Thoracic aorta (tissue), 2 donors: ENCODE data around the gene CDK2. TPM values are rescaled to one million over a fixed set of nuclear protein-coding genes. Genes with fewer than 3 reads are reported as not detected.

ENCODE experiments used
- ATAC-seq: fragments of 150-250 bp; one replicate; pipeline ENCODE4 v1.8.0; 2017; ENCODE audit warnings: low read depth; ENCODE audit not compliant: insufficient number of reproducible peaks, low FRiP score
- DNase-seq: peaks from one replicate; pipeline ENCODE4 v3.0.0-alpha.2; 2020; ENCODE audit warnings: low spot score
- H3K27ac ChIP-seq, 2 donors: fragments of 200-600 bp; sonication (generic); 1 replicate in 1 of 2; 2 replicates in 1 of 2; pipeline ENCODE4 v1.5.1; 2016; ENCODE audit warnings: mild to moderate bottlenecking in 2 of 2, moderate library complexity in 2 of 2
- H3K27me3 ChIP-seq: fragments of 200-600 bp; sonication (generic); replicated peaks from 2 replicates; pipeline ENCODE4 v1.6.0; 2016; ENCODE audit warnings: mild to moderate bottlenecking; ENCODE audit not compliant: insufficient read depth
- H3K36me3 ChIP-seq: fragments of 200-600 bp; sonication (generic); one replicate; pipeline ENCODE4 v1.5.1; 2016
- H3K4me1 ChIP-seq, 2 donors: fragments of 200-600 bp; sonication (generic); 1 replicate in 1 of 2; 2 replicates in 1 of 2; pipeline versions ENCODE4 v1.5.1 to v1.6.0; 2016; ENCODE audit warnings: low read depth in 2 of 2, mild to moderate bottlenecking in 1 of 2; ENCODE audit not compliant: control insufficient read depth in 1 of 2
- H3K4me3 ChIP-seq: fragments of 200-600 bp; sonication (generic); 2 replicates; pipeline ENCODE4 v1.5.1; 2016; ENCODE audit warnings: mild to moderate bottlenecking
- H3K9me3 ChIP-seq: fragments of 200-600 bp; sonication (generic); 2 replicates; pipeline ENCODE4 v1.5.1; 2016
- total RNA-seq, 2 donors: library from RNA; depleted of rRNA; stranded (reverse); fragments of >200 nt; gene quantifications; one replicate each; pipeline versions ENCODE4 v1.1.0 to v1.2.3, GENCODE V29; 2016
- TF ChIP-seq, protein P1 (sequence below): fragments of 200-600 bp; sonication (generic); IDR thresholded peaks from one replicate; pipeline ENCODE4 v1.5.1; 2019; ENCODE audit warnings: antibody characterized with exemption

CDK2 gene
- total RNA-seq, 2 donors from 2014 or later, result 18.0 to 32.5 TPM

DNA sequence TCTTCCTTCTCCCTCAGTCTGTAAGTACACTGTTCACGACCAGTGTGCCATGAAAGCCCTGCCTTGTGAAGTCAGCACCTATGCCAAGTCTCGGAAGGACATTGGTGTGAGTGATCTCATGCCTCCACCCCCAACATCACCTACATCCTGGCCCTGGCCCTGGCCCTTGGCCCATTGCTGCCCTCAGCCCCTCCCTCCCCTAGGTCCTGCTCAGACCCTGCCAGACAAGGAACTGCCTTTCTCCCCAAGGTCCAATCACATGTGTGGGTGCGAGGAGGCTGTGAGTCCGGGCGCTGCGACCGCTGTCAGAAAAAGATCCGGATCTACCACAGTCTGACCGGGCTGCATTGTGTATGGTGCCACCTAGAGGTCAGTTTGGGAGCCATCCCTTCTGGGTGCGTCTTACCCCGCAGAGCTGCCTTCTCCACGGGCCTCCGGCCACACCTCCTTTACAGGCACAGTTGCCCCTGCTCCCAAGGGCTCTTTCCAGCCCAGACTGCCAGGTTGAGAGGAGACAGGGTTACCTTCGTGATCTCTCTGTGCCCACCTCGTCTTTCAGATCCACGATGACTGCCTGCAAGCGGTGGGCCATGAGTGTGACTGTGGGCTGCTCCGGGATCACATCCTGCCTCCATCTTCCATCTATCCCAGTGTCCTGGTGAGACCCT lies 26.4 kb upstream of the CDK2 start:
- Histone ChIP-seq H3K27me3 (no peaks in the 10 kb centered on the region), H3K4me1 (peaks cover 4 to 14% of the 10 kb centered on the region in 2 donors), H3K27ac (peak overlapping the region in 1 of 2 donors; percentile 51), H3K4me3 (peak overlapping the region; percentile 57), H3K9me3 (no peaks in the 10 kb centered on the region), H3K36me3 (peaks cover 12% of the 10 kb centered on the region)
- ATAC-seq (peak; percentile 85), DNase-seq (peak; percentile 60)
- TF ChIP-seq, protein P1, sequence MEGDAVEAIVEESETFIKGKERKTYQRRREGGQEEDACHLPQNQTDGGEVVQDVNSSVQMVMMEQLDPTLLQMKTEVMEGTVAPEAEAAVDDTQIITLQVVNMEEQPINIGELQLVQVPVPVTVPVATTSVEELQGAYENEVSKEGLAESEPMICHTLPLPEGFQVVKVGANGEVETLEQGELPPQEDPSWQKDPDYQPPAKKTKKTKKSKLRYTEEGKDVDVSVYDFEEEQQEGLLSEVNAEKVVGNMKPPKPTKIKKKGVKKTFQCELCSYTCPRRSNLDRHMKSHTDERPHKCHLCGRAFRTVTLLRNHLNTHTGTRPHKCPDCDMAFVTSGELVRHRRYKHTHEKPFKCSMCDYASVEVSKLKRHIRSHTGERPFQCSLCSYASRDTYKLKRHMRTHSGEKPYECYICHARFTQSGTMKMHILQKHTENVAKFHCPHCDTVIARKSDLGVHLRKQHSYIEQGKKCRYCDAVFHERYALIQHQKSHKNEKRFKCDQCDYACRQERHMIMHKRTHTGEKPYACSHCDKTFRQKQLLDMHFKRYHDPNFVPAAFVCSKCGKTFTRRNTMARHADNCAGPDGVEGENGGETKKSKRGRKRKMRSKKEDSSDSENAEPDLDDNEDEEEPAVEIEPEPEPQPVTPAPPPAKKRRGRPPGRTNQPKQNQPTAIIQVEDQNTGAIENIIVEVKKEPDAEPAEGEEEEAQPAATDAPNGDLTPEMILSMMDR, result peak; percentile 88

DNA sequence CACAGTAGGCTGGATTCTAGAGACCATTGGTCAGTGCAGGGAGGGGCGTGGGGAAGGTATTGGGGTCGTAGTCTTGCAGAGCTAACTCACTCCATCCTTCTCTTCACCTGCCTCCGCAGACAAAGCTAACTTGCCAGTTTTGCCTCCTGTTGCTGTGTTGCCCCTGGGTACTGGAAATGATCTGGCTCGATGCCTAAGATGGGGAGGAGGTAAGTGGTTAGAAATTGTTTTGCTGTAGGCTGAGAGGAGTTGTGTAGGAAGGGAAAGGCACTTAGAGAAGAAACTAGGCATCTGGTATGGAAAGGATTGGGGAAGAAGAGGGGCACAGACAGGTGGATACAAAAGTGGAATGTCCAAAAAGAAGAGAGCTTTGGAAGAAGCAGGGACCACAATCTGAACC lies 24.6 kb upstream of the CDK2 start:
- Histone ChIP-seq H3K27me3 (no peaks in the 10 kb centered on the region), H3K4me3 (no peak overlapping the region), H3K4me1 (peaks cover 4 to 10% of the 10 kb centered on the region in 2 donors), H3K27ac (no peak overlapping the region), H3K36me3 (peaks cover 15% of the 10 kb centered on the region), H3K9me3 (no peaks in the 10 kb centered on the region)
- ATAC-seq, result no peak
- TF ChIP-seq, protein P1, result no peak
- DNase-seq, result no peak

DNA sequence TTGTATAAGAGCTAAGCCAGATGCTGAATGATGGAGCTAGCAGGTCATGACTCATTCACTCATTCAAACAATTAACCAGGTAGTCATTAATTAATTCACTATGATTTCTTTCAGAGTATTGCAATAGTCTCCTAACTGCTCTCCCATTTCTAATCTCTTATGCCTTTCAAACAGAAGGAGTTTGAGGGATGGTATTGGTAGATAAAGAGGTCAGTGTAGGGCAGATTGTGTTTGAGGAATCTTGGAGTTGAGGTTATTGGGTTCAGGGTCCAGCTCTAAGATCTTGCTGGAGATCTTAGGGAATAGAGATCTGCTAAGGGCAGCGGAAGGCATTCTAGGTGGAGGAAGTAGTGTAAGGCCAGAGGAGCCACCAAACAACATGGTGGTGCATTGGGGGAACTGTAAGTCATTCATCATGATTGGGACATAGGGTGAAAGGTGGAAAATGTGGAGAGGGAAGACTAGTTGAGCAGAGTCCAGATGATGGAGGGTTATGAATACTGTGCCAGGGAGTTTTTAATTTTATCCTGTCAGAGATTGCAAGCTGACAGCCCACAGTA lies 24.0 kb upstream of the CDK2 start:
- DNase-seq (no peak), ATAC-seq (no peak)
- H3K27ac ChIP-seq, result no peak overlapping the region
- H3K36me3 ChIP-seq, result peaks cover 15% of the 10 kb centered on the region
- TF ChIP-seq, protein P1, result no peak
- H3K9me3 ChIP-seq, result no peaks in the 10 kb centered on the region
- no peaks in the 10 kb centered on the region for H3K27me3 ChIP-seq
- peaks cover 4 to 10% of the 10 kb centered on the region in 2 donors for H3K4me1 ChIP-seq
- H3K4me3 ChIP-seq, result no peak overlapping the region

DNA sequence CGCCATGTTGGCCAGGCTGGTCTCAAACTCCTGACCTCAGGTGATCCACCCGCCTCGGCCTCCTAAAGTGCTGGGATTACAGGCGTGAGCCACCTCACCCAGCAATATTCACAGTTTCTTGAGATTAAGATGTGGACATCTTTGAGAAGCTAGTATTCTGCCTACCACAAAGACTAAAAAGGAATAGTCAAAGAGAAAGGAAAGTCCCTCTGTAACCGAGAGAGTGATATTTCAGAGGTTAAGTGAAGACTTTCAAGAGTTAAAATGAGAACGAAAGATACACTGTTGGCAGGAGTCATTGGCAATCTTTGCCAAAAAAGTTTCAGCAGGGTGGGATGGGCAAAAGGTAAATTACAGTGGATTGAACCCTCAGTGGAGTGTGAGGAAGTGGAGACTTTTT lies 20.1 kb upstream of the CDK2 start:
- DNase-seq (no peak), ATAC-seq (no peak)
- TF ChIP-seq, protein P1, result no peak
- Histone ChIP-seq H3K36me3 (peaks cover 15% of the 10 kb centered on the region), H3K27ac (no peak overlapping the region), H3K27me3 (no peaks in the 10 kb centered on the region), H3K4me1 (no peaks in the 10 kb centered on the region), H3K4me3 (no peak overlapping the region), H3K9me3 (no peaks in the 10 kb centered on the region)

DNA sequence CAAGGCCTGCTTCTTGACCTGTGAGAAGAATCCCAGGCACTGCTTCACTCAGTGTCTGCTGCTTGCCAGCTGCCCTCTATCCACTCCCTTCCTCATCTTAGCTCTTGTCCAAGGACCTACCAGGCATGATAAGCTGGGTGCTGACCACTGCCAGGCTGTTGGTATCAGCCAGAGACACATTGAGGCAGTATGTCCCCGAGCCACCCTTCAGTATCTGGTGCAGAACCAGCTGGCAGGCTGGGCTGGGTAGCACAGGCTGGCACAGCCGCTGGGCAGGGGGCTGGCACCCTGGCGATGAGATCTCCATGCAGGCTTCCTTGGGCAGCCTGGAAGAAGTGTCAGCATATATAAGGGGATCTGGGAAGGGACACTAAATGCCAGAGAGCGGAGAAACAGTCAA lies 11.3 kb upstream of the CDK2 start:
- peaks cover 14% of the 10 kb centered on the region for H3K36me3 ChIP-seq
- DNase-seq (no peak), ATAC-seq (no peak)
- no peaks in the 10 kb centered on the region for H3K4me1 ChIP-seq
- no peak overlapping the region for H3K4me3 ChIP-seq
- no peaks in the 10 kb centered on the region for H3K27me3 ChIP-seq
- no peak overlapping the region for H3K27ac ChIP-seq
- TF ChIP-seq, protein P1, result no peak
- no peaks in the 10 kb centered on the region for H3K9me3 ChIP-seq
